K562 (cell line): Measurements from ENCODE around the gene ARPP21.
"Not testable (repeated sequence)": the region's sequence is repeated elsewhere in the genome, so short reads cannot be mapped to it uniquely, and the experiment has no call there.

Source experiments
- POLR2AphosphoS5 ChIP-seq: IDR thresholded peaks from 2 replicates; pipeline ENCODE4 v1.6.1; 2011; ENCODE audit warnings: mild to moderate bottlenecking, low read depth, low read length, moderate library complexity; ENCODE audit not compliant: control insufficient read depth, insufficient read depth
- SIRT6 ChIP-seq: IDR thresholded peaks from one replicate; pipeline ENCODE4 v1.6.1; 2012; ENCODE audit warnings: low read depth, mild to moderate bottlenecking, control low read depth, inconsistent platforms, low read length, moderate library complexity
- SIX5 ChIP-seq, 2 experiments: IDR thresholded peaks; 2 replicates each; pipeline ENCODE4 v1.6.1; 2011; ENCODE audit warnings: low read length in 2 of 2, borderline replicate concordance in 1 of 2, low read depth in 1 of 2, mild to moderate bottlenecking in 1 of 2, moderate library complexity in 1 of 2; ENCODE audit not compliant: insufficient read depth in 1 of 2
- ZNF124 ChIP-seq: sonication (generic); formaldehyde crosslinking; IDR thresholded peaks from 2 replicates; pipeline ENCODE4 v1.8.1; 2022; ENCODE audit warnings: missing genetic modification reagents
- ZNF253 ChIP-seq: fragments of 250-450 bp; sonication (Bioruptor Pico); conservative IDR thresholded peaks from 2 replicates; pipeline ENCODE4 v1.6.1; 2021; ENCODE audit warnings: mild to moderate bottlenecking
- ZNF384 ChIP-seq: IDR thresholded peaks from 2 replicates; pipeline ENCODE4 v1.6.1; 2012; ENCODE audit warnings: low read depth, low read length, improper control_type of control experiment

DNA sequence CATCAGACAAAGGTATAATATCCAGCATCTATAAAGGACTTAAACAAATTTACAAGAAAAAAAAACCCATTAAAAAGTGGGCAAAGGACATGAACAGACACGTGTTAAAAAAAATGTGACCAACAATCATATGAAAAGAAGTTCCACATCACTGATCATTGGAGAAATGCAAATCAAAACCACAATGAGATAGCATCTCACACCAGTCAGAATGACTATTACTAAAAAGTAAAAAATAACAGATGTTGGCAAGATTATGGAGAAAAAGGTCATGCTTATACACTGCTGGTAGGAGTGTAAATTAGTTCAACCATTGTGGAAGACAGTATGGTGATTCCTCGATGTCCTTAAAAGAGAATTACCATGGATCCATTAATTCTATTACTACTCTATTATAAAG, 19.1 kb upstream of the ARPP21 start:
- TF ChIP-seq ZNF253; POLR2AphosphoS5; SIRT6; ZNF124; ZNF384; SIX5 (IDR thresholded peaks at IDR 0.05; ENCODE audit: borderline replicate concordance in 1 of 2, insufficient read depth in 1 of 2, low read depth in 1 of 2, low read length in 2 of 2): not testable (repeated sequence)
